Limb (tissue), 2 donors: ENCODE measurements around the gene ZNF175.

Source experiments
- DNase-seq, 2 donors: peaks; one replicate each; pipeline ENCODE4 v3.0.0-alpha.2; 2016; ENCODE audit errors: extremely low spot score in 2 of 2

The ZNF175 gene

DNA sequence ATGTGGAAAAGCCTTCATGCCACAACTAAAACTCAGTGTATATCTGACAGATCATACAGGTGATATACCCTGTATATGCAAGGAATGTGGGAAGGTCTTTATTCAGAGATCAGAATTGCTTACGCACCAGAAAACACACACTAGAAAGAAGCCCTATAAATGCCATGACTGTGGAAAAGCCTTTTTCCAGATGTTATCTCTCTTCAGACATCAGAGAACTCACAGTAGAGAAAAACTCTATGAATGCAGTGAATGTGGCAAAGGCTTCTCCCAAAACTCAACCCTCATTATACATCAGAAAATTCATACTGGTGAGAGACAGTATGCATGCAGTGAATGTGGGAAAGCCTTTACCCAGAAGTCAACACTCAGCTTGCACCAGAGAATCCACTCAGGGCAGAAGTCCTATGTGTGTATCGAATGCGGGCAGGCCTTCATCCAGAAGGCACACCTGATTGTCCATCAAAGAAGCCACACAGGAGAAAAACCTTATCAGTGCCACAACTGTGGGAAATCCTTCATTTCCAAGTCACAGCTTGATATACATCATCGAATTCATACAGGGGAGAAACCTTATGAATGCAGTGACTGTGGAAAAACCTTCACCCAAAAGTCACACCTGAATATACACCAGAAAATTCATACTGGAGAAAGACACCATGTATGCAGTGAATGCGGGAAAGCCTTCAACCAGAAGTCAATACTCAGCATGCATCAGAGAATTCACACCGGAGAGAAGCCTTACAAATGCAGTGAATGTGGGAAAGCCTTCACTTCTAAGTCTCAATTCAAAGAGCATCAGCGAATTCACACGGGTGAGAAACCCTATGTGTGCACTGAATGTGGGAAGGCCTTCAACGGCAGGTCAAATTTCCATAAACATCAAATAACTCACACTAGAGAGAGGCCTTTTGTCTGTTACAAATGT is 16.4 kb downstream of the ZNF175 start:
- no peak for DNase-seq

DNA sequence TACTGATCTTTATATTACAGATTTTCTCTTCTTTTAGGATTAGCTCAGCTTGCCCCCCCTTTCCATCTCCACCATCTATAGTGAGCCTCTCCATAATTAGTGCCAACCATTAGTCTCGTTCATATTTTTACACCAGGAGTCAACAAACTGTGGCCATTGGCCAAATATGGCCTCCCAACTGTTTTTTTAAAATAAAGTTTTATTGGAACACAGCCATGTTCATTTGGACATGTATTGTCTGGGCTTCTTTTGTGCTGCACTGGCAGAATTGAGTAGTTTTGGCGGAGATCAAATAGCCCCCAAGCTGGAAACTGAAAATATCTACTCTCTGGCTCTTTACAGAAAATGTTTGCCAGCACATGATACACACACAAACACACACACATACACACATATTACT is 18.4 kb downstream of the ZNF175 start:
- no peak for DNase-seq

DNA sequence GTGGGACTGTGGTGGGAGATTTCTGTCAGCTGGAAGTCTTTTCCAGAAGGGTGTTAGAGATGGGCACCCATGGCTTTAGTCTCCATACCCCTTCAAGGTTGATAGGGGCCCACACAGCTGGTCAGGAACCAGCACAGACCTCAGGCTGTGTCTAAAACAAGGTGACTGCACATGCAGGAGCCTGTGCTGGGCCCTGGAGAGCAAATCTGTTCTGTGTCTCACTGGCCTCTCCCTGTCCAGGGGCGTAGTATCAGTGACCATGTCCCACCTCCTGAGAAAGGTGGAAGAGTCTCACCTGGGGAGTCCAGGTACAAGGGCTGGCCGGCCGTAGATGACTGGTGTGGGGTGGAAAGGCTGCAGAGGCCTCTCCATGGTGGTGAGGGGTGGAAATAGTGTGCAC is 19.4 kb downstream of the ZNF175 start:
- DNase-seq, result no peak

DNA sequence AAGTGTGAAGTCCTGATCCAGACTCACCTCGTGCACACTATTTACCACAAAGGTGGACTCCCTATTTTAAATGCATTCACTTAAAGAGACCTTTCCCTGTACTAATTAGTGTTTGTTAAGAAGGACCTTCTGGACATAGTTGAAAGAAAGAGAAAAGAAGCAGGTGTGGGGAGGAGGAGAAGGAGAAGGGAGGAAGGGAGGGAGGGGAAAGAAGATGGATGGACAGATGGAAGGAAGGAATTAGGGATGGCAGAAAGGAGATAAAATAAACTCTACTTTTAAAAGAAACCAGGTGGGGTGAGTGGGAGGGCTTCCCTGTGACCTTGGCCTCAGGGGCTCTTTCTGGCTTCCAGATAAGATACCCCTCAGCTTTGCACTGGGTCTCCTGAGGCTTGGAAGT is 21.4 kb downstream of the ZNF175 start:
- DNase-seq, result no peak

DNA sequence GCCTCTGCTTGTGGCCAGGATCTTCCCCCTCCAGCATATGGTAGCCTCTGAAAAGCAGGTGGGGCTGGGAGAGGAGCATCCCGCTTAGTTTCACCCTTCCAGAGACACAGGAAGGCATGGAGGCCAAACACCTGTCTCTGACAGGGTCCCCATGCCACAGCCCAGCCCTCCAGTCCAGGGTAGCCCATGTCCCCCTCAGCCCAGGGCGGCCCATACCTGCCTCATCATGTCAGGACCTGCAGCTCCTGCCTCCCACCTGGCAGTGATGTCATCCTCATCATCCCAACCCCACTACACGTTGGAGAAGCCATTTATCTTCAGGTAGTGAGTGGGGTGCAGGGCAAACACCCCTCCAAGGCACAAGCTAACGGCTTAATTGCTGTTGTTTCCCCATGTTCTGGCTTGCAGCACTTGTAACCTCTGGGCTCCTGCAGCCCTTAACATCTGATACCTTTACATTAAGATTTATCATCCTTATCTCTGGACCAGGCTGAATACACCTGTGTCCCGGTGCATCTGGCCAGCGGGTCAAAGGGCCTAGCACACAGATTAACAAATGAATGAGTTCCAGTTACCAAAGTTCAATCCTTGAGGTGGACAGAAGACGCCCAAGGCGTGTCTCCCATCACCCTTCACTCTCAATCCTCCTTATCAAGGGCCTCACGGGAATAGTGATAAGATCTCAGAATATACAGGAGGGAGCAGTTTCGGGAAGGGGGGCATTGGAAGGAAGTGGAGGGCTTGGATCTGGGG is 22.2 kb downstream of the ZNF175 start:
- no peak for DNase-seq

DNA sequence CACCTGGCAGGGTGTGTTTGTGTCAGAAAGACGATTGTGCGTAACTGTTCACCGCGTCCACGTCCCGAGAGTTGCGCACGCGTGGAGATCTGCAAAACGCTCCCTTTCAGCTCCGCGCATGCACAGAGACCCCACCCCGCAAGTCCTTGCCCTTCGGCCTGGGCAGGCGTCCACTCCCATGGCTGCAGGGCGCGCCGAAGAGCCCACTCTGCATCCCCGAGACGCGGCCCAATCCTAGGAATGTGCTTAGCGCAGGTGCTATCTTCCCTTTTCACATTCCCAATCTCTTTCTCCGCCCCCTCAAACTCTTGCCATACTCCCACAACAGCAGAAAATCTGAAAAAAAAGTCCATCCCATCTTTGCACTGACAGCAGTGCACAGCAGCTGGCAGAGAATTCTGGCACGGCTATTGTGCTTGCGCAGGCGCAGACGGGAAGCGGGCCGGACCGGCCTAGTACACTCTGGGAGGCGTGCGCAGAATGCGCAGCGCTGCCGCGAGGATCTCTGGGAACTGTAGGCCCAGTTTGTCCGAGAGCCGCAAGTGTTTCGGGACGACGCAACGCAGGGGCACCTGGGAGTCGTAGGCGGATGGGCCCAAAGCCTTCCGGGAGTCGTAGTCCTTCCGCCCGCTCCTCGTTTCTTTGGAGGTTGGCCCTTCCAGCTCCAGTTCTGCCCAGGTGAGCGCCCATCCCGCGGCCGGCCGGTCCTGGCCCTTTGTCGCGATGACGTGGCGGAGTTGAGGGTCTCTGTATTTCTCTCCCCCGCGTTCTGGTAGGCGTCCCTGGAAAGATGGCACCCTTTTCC is 23.1 kb downstream of the ZNF175 start:
- DNase-seq, result peak; percentile 98

DNA sequence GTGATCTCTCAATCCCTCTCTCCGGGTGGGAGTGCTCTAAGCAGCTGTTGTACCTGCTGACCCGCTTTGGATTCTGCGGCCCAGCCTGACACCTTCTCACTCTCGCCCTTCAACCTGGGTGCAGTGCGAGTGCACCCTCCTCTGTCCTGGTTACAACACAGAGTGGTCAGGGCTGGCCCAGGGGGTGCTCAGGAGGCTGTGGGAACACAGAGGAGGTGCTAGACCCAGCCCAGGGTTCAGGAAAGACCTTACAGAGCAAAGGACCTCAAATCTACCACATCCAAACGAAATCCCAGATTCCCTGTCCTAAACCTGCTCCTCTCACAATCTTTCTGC is 23.7 kb downstream of the ZNF175 start:
- no peak for DNase-seq

DNA sequence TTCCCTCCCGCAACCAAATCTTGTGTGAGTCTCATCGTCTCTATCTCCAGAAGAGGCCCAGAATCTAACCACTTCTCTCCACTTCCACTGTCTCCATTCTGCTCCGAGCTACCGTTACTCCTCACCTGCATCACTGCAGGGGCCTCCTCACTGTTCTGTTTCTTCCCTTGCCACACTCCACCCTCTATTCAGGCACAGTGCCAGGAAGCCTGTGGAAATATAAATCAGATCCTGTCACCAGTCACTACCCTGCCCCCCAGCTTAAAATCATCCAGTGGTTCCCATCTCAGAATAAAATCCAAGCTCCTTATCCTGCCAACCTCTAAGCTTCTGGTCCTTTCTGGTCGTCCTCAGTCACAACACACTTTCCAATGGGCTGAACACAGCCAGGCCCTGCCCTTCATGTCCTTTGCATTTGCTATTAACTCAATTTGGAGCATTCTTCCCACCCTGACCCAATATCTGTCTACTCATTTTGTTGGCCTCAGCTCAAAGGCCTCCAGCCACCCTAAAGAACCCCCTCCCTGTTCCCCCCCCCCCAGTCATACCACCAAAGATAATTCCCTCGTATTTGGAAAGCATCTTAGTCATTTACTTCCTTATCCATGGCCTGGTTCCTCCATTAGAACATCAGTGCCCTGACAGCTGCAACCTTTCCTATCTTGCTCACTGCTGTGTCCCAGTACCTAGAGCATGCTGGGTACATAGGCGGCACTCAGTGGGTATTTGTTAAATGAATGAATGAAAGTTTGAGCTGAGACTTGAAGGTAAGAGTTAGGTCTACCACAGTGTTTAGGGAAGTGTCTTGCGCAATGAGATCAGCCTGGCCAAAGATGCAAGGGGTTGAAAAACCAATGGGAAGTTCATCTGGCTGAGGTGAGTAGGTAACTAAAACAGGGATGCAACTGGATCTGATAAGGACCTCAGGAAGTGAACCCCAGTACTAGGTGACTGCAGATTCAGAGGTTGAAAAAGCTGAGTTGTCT is 24.4 kb downstream of the ZNF175 start:
- DNase-seq, result no peak

DNA sequence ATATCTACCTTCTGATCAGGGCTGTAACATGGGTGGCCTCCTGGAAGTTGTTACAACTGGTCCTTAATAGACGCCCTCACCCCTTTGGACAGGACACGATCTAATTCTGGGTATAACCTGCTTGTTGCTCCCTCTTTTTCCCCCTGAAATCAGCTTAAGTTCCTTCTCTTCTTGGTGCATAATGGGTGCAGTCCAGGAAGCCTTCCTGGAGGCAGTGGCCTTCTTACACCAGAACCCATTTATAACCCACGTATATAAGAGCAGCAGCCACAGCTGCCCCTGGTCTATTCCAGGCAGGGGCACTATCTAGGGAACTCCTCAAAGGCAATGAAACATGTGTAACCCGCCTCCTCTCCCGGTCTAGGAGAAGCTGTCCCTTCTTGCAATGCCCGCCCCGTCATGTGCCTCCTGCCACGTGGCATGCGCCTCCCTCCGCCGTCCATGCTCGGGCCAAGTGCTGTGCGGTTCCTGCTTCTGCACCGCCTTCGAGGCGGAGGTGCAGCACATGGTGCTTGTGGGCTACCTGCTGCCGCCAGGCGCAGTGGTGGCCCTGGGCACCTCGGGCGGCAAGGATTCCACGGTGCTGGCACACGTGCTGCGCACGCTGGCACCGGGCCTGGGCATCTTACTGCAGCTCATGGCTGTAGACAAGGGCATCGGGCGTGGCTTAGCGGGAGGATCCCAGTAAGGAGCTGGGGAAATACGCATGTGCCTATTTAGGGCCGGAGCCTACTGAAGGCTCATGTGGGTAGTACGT is 27.3 kb downstream of the ZNF175 start:
- no peak for DNase-seq

DNA sequence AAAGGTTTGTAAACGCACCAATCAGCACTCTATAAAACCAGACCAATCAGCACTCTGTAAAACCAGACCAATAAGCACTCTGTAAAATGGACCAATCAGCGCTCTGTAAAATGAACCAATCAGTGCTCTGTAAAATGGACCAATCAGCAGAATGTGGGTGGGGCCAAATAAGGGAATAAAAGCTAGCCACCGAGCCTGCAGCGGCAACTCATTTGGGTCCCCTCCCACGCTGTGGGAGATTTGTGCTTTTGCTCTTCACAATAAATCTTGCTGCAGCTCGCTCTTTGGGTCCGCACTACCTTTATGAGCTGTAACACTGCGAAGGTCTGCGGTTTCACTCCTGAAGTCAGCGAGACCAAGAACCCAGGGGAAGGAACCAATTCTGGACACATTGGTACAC is 28.0 kb downstream of the ZNF175 start:
- no peak for DNase-seq

DNA sequence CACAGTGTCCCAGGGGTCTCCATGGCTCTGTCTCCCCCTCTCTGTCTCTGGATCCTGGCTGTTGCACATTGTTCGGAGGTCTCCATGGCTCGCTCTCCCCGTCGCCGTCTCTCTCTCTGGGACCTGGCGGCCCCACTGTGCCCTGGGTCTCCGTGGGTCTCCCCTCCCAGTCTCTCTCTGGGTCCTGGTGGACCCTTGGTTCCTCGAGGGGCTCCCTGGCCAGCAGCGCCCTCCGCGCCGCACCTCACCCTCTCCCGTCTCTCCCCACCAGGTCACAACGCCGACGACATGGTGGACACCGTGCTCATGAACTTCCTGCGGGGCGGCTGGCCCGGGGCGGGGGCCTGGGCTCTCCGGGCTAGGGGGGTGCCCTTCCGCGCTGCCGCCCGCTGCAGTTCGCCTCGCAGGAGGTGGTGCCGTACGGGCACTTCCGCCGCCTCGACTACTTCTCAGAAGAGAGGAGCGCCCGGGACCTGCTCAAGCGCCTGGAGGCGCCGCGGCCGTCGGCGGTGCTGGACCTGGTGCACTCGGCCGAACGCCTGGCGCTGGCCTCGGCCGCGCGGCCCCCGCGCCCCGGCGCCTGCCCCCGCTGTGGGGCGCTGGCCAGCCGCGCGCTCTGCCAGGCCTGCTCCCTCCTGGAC is 30.0 kb downstream of the ZNF175 start:
- DNase-seq, result no peak

DNA sequence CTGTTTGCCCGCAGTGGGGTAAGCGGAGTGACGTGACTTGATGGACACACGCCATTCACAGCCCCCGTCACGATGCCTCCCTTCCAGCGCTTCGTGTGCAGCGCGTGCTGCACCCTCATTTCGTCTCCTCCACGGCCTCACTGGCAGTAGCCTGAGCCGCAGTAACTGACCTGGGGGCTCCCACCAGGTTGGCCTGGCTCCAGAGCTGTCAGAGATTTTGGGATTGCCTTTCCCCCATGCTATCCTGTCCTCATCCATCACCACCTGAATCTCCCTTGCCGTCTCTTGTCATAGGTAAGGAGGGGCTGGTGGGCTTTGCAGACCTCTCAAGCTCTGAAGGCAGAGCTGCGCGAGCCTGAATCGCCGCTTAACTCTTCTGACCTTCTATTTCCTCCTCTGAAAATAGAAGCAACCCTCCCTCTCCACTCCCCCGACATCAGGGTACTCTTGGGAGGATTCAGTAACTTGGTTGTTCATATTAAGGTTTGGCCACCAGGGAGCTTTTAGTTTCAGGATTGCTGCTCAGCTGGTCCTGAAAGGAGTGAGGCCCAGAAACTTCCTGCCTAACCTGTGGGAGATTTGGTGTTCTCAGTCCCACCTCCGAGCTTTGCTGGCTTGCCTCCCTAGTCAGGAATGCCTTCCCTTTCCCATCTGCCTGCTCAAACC is 31.2 kb downstream of the ZNF175 start:
- no peak for DNase-seq

DNA sequence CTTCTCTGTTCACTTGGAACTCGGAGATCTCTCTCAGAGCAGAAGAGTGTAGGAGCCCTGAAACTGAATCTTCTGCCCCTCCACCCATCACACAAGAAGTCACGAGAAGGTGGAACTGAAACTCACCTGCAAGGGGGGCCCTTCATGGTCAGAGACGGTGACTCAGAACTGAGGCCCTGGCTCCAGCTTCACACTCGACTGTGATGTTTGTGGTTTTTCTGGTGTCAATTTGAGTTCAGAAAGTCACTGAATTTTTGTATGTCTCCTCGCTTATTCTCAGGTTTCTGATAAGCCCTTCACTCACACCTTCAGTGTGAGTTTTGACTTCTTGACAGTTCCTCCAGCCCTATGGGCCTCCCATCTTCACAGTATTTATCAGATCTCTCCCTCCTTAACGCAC is 36.0 kb downstream of the ZNF175 start:
- no peak for DNase-seq

DNA sequence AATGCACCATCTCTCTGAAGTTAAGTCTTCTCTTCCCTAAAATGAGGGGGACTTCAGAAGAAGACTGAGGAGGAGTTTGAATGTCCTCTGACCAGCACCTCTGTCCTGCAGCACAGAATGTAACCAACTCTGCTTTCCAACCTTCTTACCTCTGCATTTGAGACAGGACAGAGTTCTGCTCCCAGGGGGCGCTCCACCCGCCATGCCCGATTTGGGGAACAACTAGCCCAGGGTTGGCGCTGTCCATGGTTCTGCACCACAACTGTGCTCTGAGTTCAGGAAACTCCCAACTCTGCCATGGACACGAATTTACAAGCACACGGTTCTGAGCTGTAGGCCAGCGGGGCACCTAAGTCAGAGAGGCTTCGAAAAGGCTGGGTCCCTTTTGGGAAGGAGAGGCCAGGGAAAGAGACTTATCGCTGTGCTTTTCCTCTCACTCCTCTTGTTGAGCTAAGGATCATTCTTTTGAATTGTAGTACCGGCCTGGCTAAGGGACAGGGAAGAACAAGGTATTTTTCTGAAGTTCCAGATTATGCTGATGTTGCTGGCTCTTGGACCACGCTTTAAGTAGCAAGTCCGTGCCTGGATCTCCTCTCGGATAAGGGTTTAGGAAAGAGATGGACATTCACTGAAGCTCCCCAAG is 37.0 kb downstream of the ZNF175 start:
- peak; percentile 16 to 77 for DNase-seq

DNA sequence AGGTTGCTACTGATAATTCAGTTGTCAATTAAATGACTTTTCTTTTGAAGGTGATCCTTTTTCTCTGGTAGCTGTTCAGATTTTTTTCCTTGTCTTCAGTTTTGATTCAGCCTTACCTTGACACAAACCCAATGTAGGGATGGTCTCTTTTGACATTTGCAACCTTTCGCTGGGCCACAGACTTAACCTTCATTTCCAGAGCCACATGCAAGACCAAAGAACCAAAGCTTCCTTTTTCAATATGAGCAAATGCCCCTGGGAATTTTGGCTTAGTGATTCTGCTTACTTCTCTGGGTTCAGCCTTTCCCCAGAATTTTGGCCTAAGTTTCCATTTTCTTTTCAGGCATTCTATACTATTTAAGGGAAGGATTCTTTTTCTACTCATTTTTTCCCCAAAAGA is 39.5 kb downstream of the ZNF175 start:
- DNase-seq, result no peak

DNA sequence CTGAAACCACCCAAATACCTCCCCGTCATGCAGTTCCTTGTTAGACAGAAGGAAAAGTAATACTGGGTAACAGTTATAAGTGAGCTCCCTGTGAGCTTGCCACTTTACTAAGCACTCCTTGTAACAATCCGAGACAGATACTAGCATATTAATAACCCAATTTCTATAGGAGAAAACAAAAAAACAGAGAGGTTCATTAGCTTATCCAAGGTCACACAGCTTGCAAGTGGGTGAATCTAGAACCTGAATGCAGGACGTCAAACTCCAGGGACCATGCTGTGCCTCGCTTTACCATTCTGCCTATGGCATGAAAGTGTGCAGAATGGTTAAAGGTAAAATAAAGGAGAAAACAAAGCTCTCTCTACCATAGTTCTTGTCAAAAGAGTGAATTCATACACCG is 43.7 kb downstream of the ZNF175 start:
- no peak for DNase-seq

DNA sequence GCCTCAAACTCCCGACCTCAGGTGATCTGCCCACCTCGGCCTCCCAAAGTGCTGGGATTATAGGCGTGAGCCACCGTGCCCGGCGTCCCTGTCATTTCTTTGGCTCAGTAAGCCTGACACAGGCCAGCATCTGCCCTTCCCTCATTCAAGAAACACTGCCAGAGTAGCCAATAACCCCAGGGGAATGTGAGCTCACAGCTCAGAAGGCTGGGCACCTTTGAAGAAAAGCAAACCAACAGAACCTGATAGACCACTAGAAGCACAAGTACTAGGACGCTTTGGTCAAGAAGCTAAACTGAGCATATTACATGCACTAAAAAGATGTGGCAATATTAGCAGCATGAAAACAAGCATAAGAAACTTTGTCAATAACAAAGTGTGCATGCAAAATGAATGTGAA is 44.9 kb downstream of the ZNF175 start:
- DNase-seq, result no peak

DNA sequence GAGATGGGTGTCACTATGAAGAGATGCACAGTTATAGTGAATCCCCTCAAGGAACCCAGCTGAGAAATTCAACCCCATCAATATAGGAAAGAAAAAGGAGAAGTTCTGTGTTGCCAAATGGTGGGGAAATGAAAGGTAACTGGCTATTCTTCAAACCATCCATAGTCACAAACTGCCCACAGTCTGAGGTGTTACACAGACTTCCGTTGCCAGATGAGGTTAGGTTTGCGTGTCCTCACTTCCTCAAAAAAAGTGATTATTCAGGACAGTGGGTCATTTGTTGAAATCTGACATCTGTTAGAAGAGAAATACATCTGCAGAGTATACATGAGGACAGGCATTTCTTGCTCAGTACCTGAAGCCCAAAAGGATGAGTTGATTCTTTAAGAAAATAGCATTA is 50.1 kb downstream of the ZNF175 start:
- no peak for DNase-seq

DNA sequence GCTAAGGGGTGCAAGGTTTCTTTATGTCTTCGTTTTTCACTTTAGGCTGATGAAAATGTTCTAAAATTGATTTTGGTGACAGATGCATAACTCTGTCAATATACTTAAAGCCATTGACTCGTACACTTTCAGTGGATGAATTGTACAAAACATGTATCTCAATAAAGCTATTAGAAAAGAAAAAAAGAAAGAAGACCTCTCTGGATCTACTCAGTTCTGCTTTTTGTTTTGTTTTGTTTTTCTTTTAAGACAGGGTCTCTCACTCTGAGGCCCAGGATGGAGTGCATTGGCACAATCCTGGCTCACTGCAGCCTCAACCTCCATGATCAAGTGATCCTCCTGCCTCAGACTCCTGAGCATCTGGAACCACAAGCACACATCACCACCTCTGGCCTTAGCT is 55.6 kb downstream of the ZNF175 start:
- DNase-seq, result no peak
